ENCODE data around the gene ZBTB16.

- TF ChIP-seq CTCF (IDR thresholded peaks at IDR 0.05) (no peak), POLR2A (IDR thresholded peaks at IDR 0.05) (no peak)
Observed at GRCh38 chr11:114051558-114051957, 8.0 kb upstream of the ZBTB16 start.

Measured in heart left ventricle (tissue), 13 donors.